Keratinocyte (primary cell): ENCODE data around the gene FXR1. TPM values are rescaled to one million over a fixed set of nuclear protein-coding genes. Genes with fewer than 3 reads are reported as not detected.

ENCODE experiments used
- DNase-seq: peaks from one replicate; pipeline ENCODE4 v3.0.0-alpha.2; 2011; ENCODE audit warnings: low read depth, missing footprints, low spot score
- FAIRE-seq: peaks from 2 replicates; lab custom pipeline; 2011; peaks lifted over from hg19 to GRCh38; lab: Jason Lieb, UNC
- H2AFZ ChIP-seq: 2 replicates; pipeline ENCODE4 v1.6.0; 2012; ENCODE audit warnings: low read length, control low read depth, inconsistent platforms; ENCODE audit not compliant: control insufficient read depth
- H3K27ac ChIP-seq: 2 replicates; pipeline ENCODE4 v1.5.1; 2011; ENCODE audit warnings: low read length; ENCODE audit not compliant: control insufficient read depth, insufficient read depth
- H3K27me3 ChIP-seq: 3 replicates; pipeline ENCODE4 v1.6.0; 2011; ENCODE audit warnings: low read length; ENCODE audit not compliant: control insufficient read depth, insufficient read depth; ENCODE audit errors: extremely low read depth
- H3K36me3 ChIP-seq, 2 experiments: 2 replicates in 1 of 2; 3 replicates in 1 of 2; pipeline ENCODE4 v1.5.1; 2011; ENCODE audit warnings: low read length in 2 of 2, mild to moderate bottlenecking in 1 of 2; ENCODE audit not compliant: control insufficient read depth in 2 of 2, insufficient read depth in 2 of 2; ENCODE audit errors: extremely low read depth in 1 of 2
- H3K4me1 ChIP-seq: 3 replicates; pipeline ENCODE4 v1.5.1; 2011; ENCODE audit warnings: low read length; ENCODE audit not compliant: control insufficient read depth, insufficient read depth; ENCODE audit errors: extremely low read depth
- H3K4me2 ChIP-seq: 3 replicates; pipeline ENCODE4 v1.6.0; 2011; ENCODE audit warnings: low read depth, low read length; ENCODE audit not compliant: control insufficient read depth, insufficient read depth; ENCODE audit errors: extremely low read depth
- H3K4me3 ChIP-seq, 3 experiments: fragments of 200-600 bp in 1 of 3; sonication (generic) in 1 of 3; 2 replicates in 2 of 3; 3 replicates in 1 of 3; pipeline ENCODE4 v1.5.1; 2011 to 2016; ENCODE audit warnings: low read length in 3 of 3, mild to moderate bottlenecking in 3 of 3, control low read depth in 2 of 3, inconsistent platforms in 1 of 3, low read depth in 1 of 3, mixed read lengths in 1 of 3, mixed run types in 1 of 3, moderate library complexity in 1 of 3; ENCODE audit not compliant: control insufficient read depth in 2 of 3, insufficient read depth in 2 of 3; ENCODE audit errors: extremely low read depth in 1 of 3
- H3K79me2 ChIP-seq: 2 replicates; pipeline ENCODE4 v1.6.0; 2012; ENCODE audit warnings: low read length; ENCODE audit not compliant: control insufficient read depth, insufficient read depth
- H3K9ac ChIP-seq: 3 replicates; pipeline ENCODE4 v1.6.0; 2011; ENCODE audit warnings: low read length; ENCODE audit not compliant: control insufficient read depth, insufficient read depth; ENCODE audit errors: extremely low read depth
- H3K9me1 ChIP-seq: 3 replicates; pipeline ENCODE4 v1.6.0; 2011; ENCODE audit warnings: low read length; ENCODE audit not compliant: control insufficient read depth, insufficient read depth; ENCODE audit errors: extremely low read depth
- H3K9me3 ChIP-seq: 2 replicates; pipeline ENCODE4 v1.5.1; 2012; ENCODE audit warnings: low read depth, low read length; ENCODE audit not compliant: control insufficient read depth
- H4K20me1 ChIP-seq: 3 replicates; pipeline ENCODE4 v1.6.0; 2011; ENCODE audit warnings: low read length; ENCODE audit not compliant: control insufficient read depth, insufficient read depth; ENCODE audit errors: extremely low read depth
- CTCF ChIP-seq, 3 experiments: IDR thresholded peaks in 1 of 3; conservative IDR thresholded peaks in 1 of 3; optimal IDR thresholded peaks in 1 of 3; 2 replicates in 2 of 3; 3 replicates in 1 of 3; pipeline versions ENCODE3 to v1.5.1; 2011; ENCODE audit warnings: low read length in 3 of 3, mild to moderate bottlenecking in 3 of 3, moderate library complexity in 2 of 3, control low read depth in 1 of 3, inconsistent platforms in 1 of 3; ENCODE audit not compliant: insufficient read depth in 2 of 3; ENCODE audit errors: extremely low read depth in 1 of 3
- EZH2 ChIP-seq: IDR thresholded peaks from one replicate; pipeline ENCODE4 v1.6.1; 2012; ENCODE audit warnings: inconsistent platforms, mild to moderate bottlenecking, low read length, moderate library complexity
- dilution Hi-C: fragments of 300-500 bp; cut with MboI; formaldehyde crosslinking; loops from one replicate; pipeline ENCODE4 v1.7.0; 2020; ENCODE audit warnings: low sequenced_read_pairs; ENCODE audit not compliant: extremely low pct_ligation_motif_present
- polyA minus RNA-seq, 3 experiments: library from RNA; depleted of rRNA, polyadenylated mRNA; stranded (reverse); fragments of >200 nt; gene quantifications; 1 replicate in 1 of 3; 2 replicates in 1 of 3; 3 replicates in 1 of 3; pipeline ENCODE4 v1.2.3, GENCODE V29; 2011
- polyA plus RNA-seq, 5 experiments: library from polyadenylated mRNA; depleted of rRNA in 3 of 5; stranded (reverse) in 3 of 5; stranded (forward) in 1 of 5; unstranded in 1 of 5; fragments of >200 nt; gene quantifications; 1 replicate in 1 of 5; 2 replicates in 3 of 5; 3 replicates in 1 of 5; pipeline versions ENCODE4 v1.2.1 to v1.2.3, GENCODE V29; 2011 to 2012; ENCODE audit warnings: missing spikeins in 2 of 5, low read depth in 1 of 5, low replicate concordance in 1 of 5

FXR1 gene
- polyA plus RNA-seq (82.7 to 125 TPM (median 88.6 TPM) in 3 replicates), polyA minus RNA-seq (38.1 to 154 TPM (median 84.0 TPM) in 3 replicates)
- 194 TPM for polyA plus RNA-seq (2011; ENCODE audit: low read depth)
- 85.7 and 105 TPM in 2 replicates for polyA plus RNA-seq (2011; cell fraction: cytosol; rRNA removed)
- 72.6 and 106 TPM in 2 replicates for polyA plus RNA-seq (2011; cell fraction: nucleus; rRNA removed)
- 84.9 and 91.2 TPM in 2 replicates for polyA plus RNA-seq (2012; ENCODE audit: low replicate concordance)
- polyA minus RNA-seq (2011; cell fraction: cytosol; rRNA and poly(A)+ RNA removed), result 72.5 TPM
- polyA minus RNA-seq (2011; cell fraction: nucleus; rRNA and poly(A)+ RNA removed), result 51.5 and 80.5 TPM in 2 replicates

GRCh38 chr3:180912304-180913296 lies at the start of gene FXR1:
Gene FXR1, plus strand, starts transcription at chr3:180912670. Its CDS starts 16 bp downstream, at chr3:180912686.
- H3K9me3 ChIP-seq, result no peaks in the 10 kb centered on the region
- H2AFZ ChIP-seq, result peak within 1 kb of the TSS; percentile 100
- H3K36me3 ChIP-seq, result peaks cover 0 to 3% of the 10 kb centered on the region in 2 experiments
- peak within 1 kb of the TSS; percentile 99 for H3K9ac ChIP-seq
- DNase-seq (peak; percentile 26), FAIRE-seq (no peak)
- TF ChIP-seq CTCF (optimal IDR thresholded peaks at IDR 0.05 in 1 of 3, IDR thresholded peaks at IDR 0.05 in 1 of 3, conservative IDR thresholded peaks at IDR 0.05 in 1 of 3; ENCODE audit: extremely low read depth in 1 of 3, insufficient read depth in 2 of 3, low read length in 3 of 3) (peak; percentile 60 to 88 (median 69)), EZH2 (no peak)
- H3K4me1 ChIP-seq, result peaks cover 15% of the 10 kb centered on the region
- H3K9me1 ChIP-seq, result no peaks in the 10 kb centered on the region
- H4K20me1 ChIP-seq, result peaks cover 7% of the 10 kb centered on the region
- H3K27ac ChIP-seq, result peak within 1 kb of the TSS; percentile 97
- no peaks in the 10 kb centered on the region for H3K27me3 ChIP-seq
- H3K79me2 ChIP-seq, result peaks cover 51% of the 10 kb centered on the region
- peak within 1 kb of the TSS; percentile 88 to 92 (median 92) for H3K4me3 ChIP-seq
- H3K4me2 ChIP-seq, result peak within 1 kb of the TSS; percentile 83
- dilution Hi-C loops, result no loop called here

DNA sequence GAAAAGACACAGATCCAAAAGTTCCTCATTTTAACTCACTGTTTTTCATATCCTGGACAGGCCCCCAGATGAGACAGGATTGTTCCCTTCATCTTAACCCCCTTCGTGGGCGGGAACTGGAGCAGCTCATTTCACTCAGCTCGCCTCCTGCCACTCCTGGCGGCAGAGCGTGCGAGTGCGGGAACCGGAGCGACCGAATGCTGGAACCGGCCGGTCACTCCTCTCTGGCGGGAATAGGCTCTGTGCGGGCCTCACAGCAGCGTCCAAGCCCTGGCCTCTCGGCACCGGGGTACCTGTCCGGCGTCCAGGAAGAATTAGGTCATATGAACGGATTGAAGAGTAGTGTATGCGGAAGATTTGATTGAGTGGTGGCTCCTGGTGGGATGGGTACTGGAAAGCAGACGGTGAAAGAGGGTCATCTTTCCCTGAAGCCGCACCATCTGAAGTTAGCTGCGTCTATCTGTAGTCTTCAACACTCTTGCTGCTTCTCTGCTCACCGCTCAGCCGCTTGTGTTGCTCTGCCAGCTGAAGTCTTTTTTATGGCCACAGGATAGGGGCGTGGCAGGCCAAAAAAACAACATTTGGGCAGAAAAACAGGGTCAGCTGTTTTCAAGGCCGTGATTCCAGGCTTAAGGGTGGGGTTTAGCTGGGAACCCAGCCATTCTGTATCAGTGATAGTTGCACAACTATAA lies 42.3 kb upstream of the FXR1 start:
- dilution Hi-C loops, result no loop called here
- Histone ChIP-seq H3K79me2 (no peaks in the 10 kb centered on the region), H3K9ac (no peak overlapping the region), H3K4me1 (peaks cover 3% of the 10 kb centered on the region), H4K20me1 (no peaks in the 10 kb centered on the region), H3K9me1 (no peaks in the 10 kb centered on the region), H3K27me3 (peaks cover 9% of the 10 kb centered on the region), H2AFZ (peak overlapping the region; percentile 27), H3K9me3 (no peaks in the 10 kb centered on the region), H3K4me2 (peak overlapping the region; percentile 39), H3K4me3 (peak overlapping the region in 1 of 3 experiments; percentile 4), H3K36me3 (no peaks in the 10 kb centered on the region), H3K27ac (no peak overlapping the region)
- peak; percentile 33 for TF ChIP-seq EZH2
- TF ChIP-seq CTCF (optimal IDR thresholded peaks at IDR 0.05 in 1 of 3, IDR thresholded peaks at IDR 0.05 in 1 of 3, conservative IDR thresholded peaks at IDR 0.05 in 1 of 3; ENCODE audit: extremely low read depth in 1 of 3, insufficient read depth in 2 of 3, low read length in 3 of 3), result peak in 1 of 3 experiments; percentile 17
- no peak for DNase-seq
- FAIRE-seq, result no peak
